ENCODE data around the gene METTL23. TPM values are rescaled to one million over a fixed set of nuclear protein-coding genes. Genes with fewer than 3 reads are reported as not detected.

The METTL23 gene
- total and polyA plus RNA-seq, 2 experiments from 2014 or later = 41.6 to 55.9 TPM

DNA sequence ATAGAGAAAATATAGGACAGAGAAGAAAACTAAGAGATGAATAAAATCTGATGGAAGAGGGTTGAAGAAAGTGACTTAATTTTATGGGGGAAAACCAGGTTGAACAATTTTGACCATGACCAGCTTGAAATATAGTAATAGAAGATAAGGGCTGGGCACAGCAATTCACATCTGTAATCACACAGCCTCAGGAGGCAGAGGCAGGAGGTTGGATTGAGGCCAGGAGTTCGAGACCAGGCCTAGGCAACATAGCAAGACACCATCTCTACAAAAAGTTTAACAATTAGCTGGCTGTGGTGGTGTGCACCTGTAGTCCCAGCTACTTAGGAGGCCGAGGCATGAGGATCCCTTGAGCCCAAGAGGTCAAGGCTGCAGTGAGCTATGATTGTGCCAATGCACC is 24.6 kb upstream of the METTL23 start:
- H3K4me3 ChIP-seq = no peak overlapping the region
- H3K36me3 ChIP-seq (ENCODE audit: insufficient read depth) = no peaks in the 10 kb centered on the region
- Mint-ChIP-seq H3K36me3 (ENCODE audit: low read depth) (no peaks in the 10 kb centered on the region), H3K4me1 (peaks cover 39% of the 10 kb centered on the region), H3K27ac (no peak overlapping the region), H3K9me3 (no peaks in the 10 kb centered on the region; the same call in 2 of the 3 replicates), H3K4me3 (no peak overlapping the region), H3K27me3 (ENCODE audit: insufficient read depth, low read depth, poor library complexity) (peaks cover 15% of the 10 kb centered on the region)
- DNase-seq (ENCODE audit: low spot score) (no peak), ATAC-seq (no peak)
- H3K9me2 ChIP-seq (ENCODE audit: insufficient read depth) = no peaks in the 10 kb centered on the region
- no peaks in the 10 kb centered on the region for H3F3A ChIP-seq (replicated peaks; ENCODE audit: low read depth)
- H3K27me3 ChIP-seq (ENCODE audit: insufficient read depth) = no peaks in the 10 kb centered on the region
- H2AFZ ChIP-seq = no peak overlapping the region
- no peak overlapping the region for H3K27ac ChIP-seq (ENCODE audit: low read depth)
- H4K20me1 ChIP-seq (replicated peaks; ENCODE audit: insufficient read depth) = no peaks in the 10 kb centered on the region; the same call in 1 of the 2 replicates
- peaks cover 24% of the 10 kb centered on the region for H3K79me2 ChIP-seq (replicated peaks; ENCODE audit: insufficient read depth)
- TF ChIP-seq CREB1 (CRISPR knock-in tag; IDR thresholded peaks at IDR 0.05; ENCODE audit: low read depth) (no peak), ZNF114 (CRISPR knock-in tag; IDR thresholded peaks at IDR 0.05) (no peak), EZH2phosphoT487 (IDR thresholded peaks at IDR 0.05; ENCODE audit: unreplicated experiment) (no peak), ETS1 (IDR thresholded peaks at IDR 0.05) (no peak), CTCF (conservative IDR thresholded peaks at IDR 0.05; ENCODE audit: low read depth in 2 of 2) (no peak), EZH2 (IDR thresholded peaks at IDR 0.05; ENCODE audit: low read depth, unreplicated experiment) (no peak)
- peaks cover 32% of the 10 kb centered on the region for H3K4me1 ChIP-seq (ENCODE audit: insufficient read depth)
- peak overlapping the region; percentile 63 for H3K4me2 ChIP-seq

DNA sequence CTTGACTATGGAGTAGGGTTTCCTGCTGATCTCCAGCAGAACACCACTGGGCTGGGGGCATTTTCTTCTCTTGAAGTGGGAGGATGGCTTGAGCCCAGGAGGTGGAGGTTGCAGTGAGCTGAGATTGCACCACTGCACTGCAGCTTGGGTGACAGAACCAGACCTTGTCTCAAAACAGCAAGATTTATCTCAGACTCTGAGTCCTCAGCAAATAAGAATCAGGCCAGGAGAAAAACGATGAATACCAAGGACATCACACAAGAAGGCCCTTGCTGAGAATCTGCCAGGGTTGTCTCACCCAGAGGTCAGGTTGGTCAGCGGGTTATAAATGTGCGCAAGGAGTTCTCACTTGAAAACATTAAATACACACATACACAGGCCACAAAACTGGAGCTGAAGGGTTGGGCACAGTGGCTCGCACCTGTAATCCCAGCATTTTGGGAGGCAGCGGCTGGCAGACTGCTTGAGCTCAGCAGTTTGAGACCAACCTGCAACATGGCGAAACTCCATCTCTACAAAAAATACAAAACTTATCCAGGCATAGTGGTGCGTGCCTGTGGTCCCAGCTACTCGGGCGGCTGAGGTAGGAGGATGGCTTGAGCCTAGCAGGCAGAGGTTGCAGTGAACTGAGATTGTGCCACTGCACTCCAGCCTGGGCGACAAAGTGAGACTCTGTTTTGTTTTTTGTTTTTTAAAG is 23.6 kb upstream of the METTL23 start:
- no peaks in the 10 kb centered on the region; the same call in 1 of the 2 replicates for H4K20me1 ChIP-seq (replicated peaks; ENCODE audit: insufficient read depth)
- DNase-seq (ENCODE audit: low spot score) = no peak
- no peak overlapping the region for H3K27ac ChIP-seq (ENCODE audit: low read depth)
- H3K27me3 ChIP-seq (ENCODE audit: insufficient read depth) = no peaks in the 10 kb centered on the region
- Mint-ChIP-seq H3K4me3 (no peak overlapping the region), H3K36me3 (ENCODE audit: low read depth) (0 out of 3 replicates have a peak, but pooled peaks cover 2% of the 10 kb centered on the region), H3K9me3 (no peaks in the 10 kb centered on the region; the same call in 2 of the 3 replicates), H3K27me3 (ENCODE audit: insufficient read depth, low read depth, poor library complexity) (peaks cover 11% of the 10 kb centered on the region), H3K27ac (no peak overlapping the region), H3K4me1 (peaks cover 36% of the 10 kb centered on the region)
- H3F3A ChIP-seq (replicated peaks; ENCODE audit: low read depth) = no peaks in the 10 kb centered on the region
- H3K79me2 ChIP-seq (replicated peaks; ENCODE audit: insufficient read depth) = peaks cover 24% of the 10 kb centered on the region
- no peak overlapping the region for H2AFZ ChIP-seq
- no peak for ATAC-seq
- H3K4me2 ChIP-seq = no peak overlapping the region
- peaks cover 26% of the 10 kb centered on the region for H3K4me1 ChIP-seq (ENCODE audit: insufficient read depth)
- no peaks in the 10 kb centered on the region for H3K36me3 ChIP-seq (ENCODE audit: insufficient read depth)
- H3K9me2 ChIP-seq (ENCODE audit: insufficient read depth) = no peaks in the 10 kb centered on the region
- TF ChIP-seq ZNF331 (CRISPR knock-in tag; IDR thresholded peaks at IDR 0.05; ENCODE audit: low read depth) = no peak
- TF ChIP-seq ZNF114 (CRISPR knock-in tag; IDR thresholded peaks at IDR 0.05) = no peak
- no peak for TF ChIP-seq STAT1 (IDR thresholded peaks at IDR 0.05; ENCODE audit: unreplicated experiment)
- TF ChIP-seq ETS1 (IDR thresholded peaks at IDR 0.05) = no peak
- no peak for TF ChIP-seq REST (IDR thresholded peaks at IDR 0.05; ENCODE audit: unreplicated experiment)
- TF ChIP-seq EZH2 (IDR thresholded peaks at IDR 0.05; ENCODE audit: low read depth, unreplicated experiment) = no peak
- TF ChIP-seq CTCF (conservative IDR thresholded peaks at IDR 0.05; ENCODE audit: low read depth in 2 of 2) = no peak
- no peak for TF ChIP-seq CREB1 (CRISPR knock-in tag; IDR thresholded peaks at IDR 0.05; ENCODE audit: low read depth)
- no peak for TF ChIP-seq EZH2phosphoT487 (IDR thresholded peaks at IDR 0.05; ENCODE audit: unreplicated experiment)
- no peak overlapping the region for H3K4me3 ChIP-seq

Data from GM23338 (cell line).